A673 (cell line): ENCODE measurements around the gene IYD. TPM values are rescaled to one million over a fixed set of nuclear protein-coding genes. Genes with fewer than 3 reads are reported as not detected.

Source experiments
- BruUV-seq: library from RNA; stranded (reverse); fragments of 400-500 nt; replicated peaks from 2 replicates; lab custom pipeline; 2021; lab: Mats Ljungman, UMichigan
- CTCF ChIA-PET: fragments of 300-600 bp; sonication (Branson Sonifier 250); formaldehyde crosslinking; loops from one replicate; lab custom pipeline; 2022; ENCODE audit warnings: antibody characterized with exemption; lab: Charles Lee
- POLR2A ChIA-PET: fragments of 300-600 bp; sonication (Branson Sonifier 250); formaldehyde crosslinking; loops from one replicate; lab custom pipeline; 2022; ENCODE audit warnings: antibody characterized with exemption; ENCODE audit not compliant: low non-redundant PET; lab: Charles Lee
- DNase-seq: peaks from one replicate; pipeline ENCODE4 v3.0.0-alpha.2; 2015; ENCODE audit warnings: low spot score
- H3K27ac ChIP-seq: fragments of 200-600 bp; sonication (generic); 2 replicates; pipeline ENCODE4 v1.5.1; 2016; ENCODE audit warnings: mixed run types, low read depth, mild to moderate bottlenecking, mixed read lengths, antibody characterized with exemption, low read length; ENCODE audit not compliant: poor library complexity, severe bottlenecking
- H3K27me3 ChIP-seq: fragments of 200-600 bp; sonication (generic); replicated peaks from 2 replicates; pipeline ENCODE4 v1.6.1; 2017; ENCODE audit warnings: mixed run types, low read depth, mild to moderate bottlenecking, mixed read lengths, antibody characterized with exemption, low read length; ENCODE audit not compliant: insufficient read depth, poor library complexity
- H3K36me3 ChIP-seq: fragments of 200-600 bp; sonication (generic); 2 replicates; pipeline ENCODE4 v1.6.1; 2016; ENCODE audit warnings: mixed run types, mild to moderate bottlenecking, mixed read lengths, antibody characterized with exemption, low read length; ENCODE audit not compliant: insufficient read depth, poor library complexity, severe bottlenecking
- H3K4me1 ChIP-seq: fragments of 200-600 bp; sonication (generic); 2 replicates; pipeline ENCODE4 v1.6.1; 2017; ENCODE audit warnings: mixed run types, mild to moderate bottlenecking, mixed read lengths, antibody characterized with exemption, low read length; ENCODE audit not compliant: insufficient read depth, poor library complexity, severe bottlenecking
- H3K4me3 ChIP-seq: fragments of 200-600 bp; sonication (generic); 2 replicates; pipeline ENCODE4 v1.5.1; 2016; ENCODE audit warnings: low read depth, mixed run types, mild to moderate bottlenecking, mixed read lengths, low read length; ENCODE audit not compliant: poor library complexity, severe bottlenecking
- H3K9me3 ChIP-seq: fragments of 200-600 bp; sonication (generic); 2 replicates; pipeline ENCODE4 v1.6.1; 2016; ENCODE audit warnings: mixed run types, low read depth, mild to moderate bottlenecking, mixed read lengths, antibody characterized with exemption, low read length; ENCODE audit not compliant: poor library complexity, severe bottlenecking
- EZH2 ChIP-seq: fragments of 200-600 bp; sonication (generic); IDR thresholded peaks from 2 replicates; pipeline ENCODE4 v1.6.1; 2017; ENCODE audit warnings: borderline replicate concordance, low read depth, mild to moderate bottlenecking, mixed read lengths, antibody characterized with exemption, low read length; ENCODE audit not compliant: poor library complexity, severe bottlenecking
- intact Hi-C: fragments of 100-400 bp; cut with micrococcal nuclease; formaldehyde crosslinking; loops from one replicate; pipeline ENCODE4 v1.10.0; 2022; ENCODE audit not compliant: unreplicated experiment
- total RNA-seq: library from RNA; stranded (reverse); gene quantifications from 2 replicates; pipeline ENCODE4 v1.2.3, GENCODE V29; 2021
- TF ChIP-seq, protein P1 (sequence below): fragments of 300-800, 200-600 bp; sonication (generic); conservative IDR thresholded peaks from 2 replicates; pipeline ENCODE4 v1.5.1; 2017; ENCODE audit warnings: low read depth, mild to moderate bottlenecking, antibody characterized with exemption, low read length, moderate library complexity, mixed read lengths

IYD gene
- total RNA-seq, 1 experiment from 2014 or later: not detected

DNA sequence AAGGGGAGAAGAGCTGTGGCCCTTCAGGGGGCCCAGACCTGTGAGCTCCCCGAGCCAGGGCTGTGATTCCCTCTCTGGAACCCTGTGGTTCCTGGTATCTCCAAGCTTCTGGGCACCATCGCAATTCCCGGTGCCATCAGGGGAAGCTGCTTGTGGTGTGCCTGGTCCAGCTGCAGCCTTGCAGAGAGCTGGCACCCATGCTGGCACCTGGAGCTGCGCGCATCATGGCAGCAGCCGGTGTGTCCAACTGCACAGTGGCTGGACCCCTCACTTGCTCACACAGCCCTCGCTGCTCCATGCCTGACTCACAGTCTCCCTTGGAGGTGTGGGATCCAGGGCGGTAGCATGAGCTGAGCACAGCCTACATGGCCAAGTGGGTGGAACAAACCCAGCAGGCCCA is 56.7 kb downstream of the IYD start:
- BruUV-seq: no TSS peak
- DNase-seq: no peak
- peaks cover 8% of the 10 kb centered on the region for H3K9me3 ChIP-seq
- CTCF ChIA-PET: no interaction called here
- intact Hi-C loops: no loop called here
- H3K27ac ChIP-seq: no peak overlapping the region
- H3K27me3 ChIP-seq: no peaks in the 10 kb centered on the region
- no peak for TF ChIP-seq EZH2
- TF ChIP-seq, protein P1, sequence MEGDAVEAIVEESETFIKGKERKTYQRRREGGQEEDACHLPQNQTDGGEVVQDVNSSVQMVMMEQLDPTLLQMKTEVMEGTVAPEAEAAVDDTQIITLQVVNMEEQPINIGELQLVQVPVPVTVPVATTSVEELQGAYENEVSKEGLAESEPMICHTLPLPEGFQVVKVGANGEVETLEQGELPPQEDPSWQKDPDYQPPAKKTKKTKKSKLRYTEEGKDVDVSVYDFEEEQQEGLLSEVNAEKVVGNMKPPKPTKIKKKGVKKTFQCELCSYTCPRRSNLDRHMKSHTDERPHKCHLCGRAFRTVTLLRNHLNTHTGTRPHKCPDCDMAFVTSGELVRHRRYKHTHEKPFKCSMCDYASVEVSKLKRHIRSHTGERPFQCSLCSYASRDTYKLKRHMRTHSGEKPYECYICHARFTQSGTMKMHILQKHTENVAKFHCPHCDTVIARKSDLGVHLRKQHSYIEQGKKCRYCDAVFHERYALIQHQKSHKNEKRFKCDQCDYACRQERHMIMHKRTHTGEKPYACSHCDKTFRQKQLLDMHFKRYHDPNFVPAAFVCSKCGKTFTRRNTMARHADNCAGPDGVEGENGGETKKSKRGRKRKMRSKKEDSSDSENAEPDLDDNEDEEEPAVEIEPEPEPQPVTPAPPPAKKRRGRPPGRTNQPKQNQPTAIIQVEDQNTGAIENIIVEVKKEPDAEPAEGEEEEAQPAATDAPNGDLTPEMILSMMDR: no peak
- H3K36me3 ChIP-seq: no peaks in the 10 kb centered on the region
- POLR2A ChIA-PET: no interaction called here
- no peak overlapping the region for H3K4me3 ChIP-seq
- peaks cover 7% of the 10 kb centered on the region for H3K4me1 ChIP-seq

DNA sequence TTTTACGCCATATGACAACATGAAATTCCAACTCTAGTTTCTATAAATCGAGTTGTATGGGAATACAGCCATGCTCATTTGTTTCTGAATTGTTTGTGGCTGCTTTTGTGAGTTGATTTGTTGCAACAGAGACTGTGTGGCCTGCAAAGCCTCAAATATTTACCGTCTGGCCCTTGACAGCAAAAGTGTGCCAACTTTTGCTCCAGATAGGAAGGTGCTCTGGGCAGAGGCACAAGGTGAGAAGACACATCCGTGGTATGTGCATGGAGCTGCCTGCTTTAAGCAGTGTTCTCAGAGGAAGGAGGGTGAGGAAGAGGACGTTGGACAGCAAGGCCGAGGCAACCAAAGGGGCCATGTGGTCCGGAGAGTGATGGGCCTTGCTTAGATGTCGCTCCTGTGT is 57.4 kb downstream of the IYD start:
- Histone ChIP-seq H3K4me1 (peaks cover under 1% of the 10 kb centered on the region), H3K27me3 (no peaks in the 10 kb centered on the region), H3K4me3 (no peak overlapping the region), H3K27ac (no peak overlapping the region), H3K9me3 (peaks cover 8% of the 10 kb centered on the region), H3K36me3 (no peaks in the 10 kb centered on the region)
- TF ChIP-seq, protein P1: no peak
- no peak for TF ChIP-seq EZH2
- ChIA-PET POLR2A (no interaction called here), CTCF (no interaction called here)
- no TSS peak for BruUV-seq
- intact Hi-C loops: no loop called here
- DNase-seq: no peak

DNA sequence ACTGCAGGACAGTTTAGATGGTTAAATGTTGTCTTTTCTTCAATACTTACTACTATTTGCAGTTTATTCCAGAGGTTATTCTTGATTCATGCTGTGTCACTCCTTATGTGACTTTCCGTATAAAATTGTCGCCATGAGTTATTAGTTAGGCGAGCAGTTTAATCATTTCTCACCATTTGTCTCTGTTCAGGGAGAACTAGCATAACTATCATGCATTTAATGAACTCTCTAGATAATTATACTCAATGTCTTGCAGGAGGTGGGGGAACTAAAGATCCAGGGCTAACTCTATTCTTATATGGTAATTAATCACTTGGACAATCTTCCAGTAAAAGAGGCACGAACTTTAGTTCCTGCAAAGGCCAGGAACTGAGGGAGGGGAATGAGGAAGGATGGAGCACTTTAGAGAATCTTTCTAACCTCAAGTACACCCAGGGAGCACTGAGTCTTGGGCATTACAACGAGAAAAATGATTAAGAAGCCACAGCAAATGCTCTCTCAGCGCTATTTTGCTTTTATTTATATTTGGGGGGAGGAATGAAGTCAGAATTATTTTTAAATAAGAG is 58.3 kb downstream of the IYD start:
- DNase-seq: no peak
- no peak overlapping the region for H3K27ac ChIP-seq
- H3K9me3 ChIP-seq: peaks cover 8% of the 10 kb centered on the region
- CTCF ChIA-PET: no interaction called here
- TF ChIP-seq EZH2: no peak
- TF ChIP-seq, protein P1: no peak
- POLR2A ChIA-PET: no interaction called here
- H3K4me3 ChIP-seq: no peak overlapping the region
- no TSS peak for BruUV-seq
- H3K36me3 ChIP-seq: no peaks in the 10 kb centered on the region
- no peaks in the 10 kb centered on the region for H3K4me1 ChIP-seq
- intact Hi-C loops: no loop called here
- H3K27me3 ChIP-seq: no peaks in the 10 kb centered on the region
